SH-SY5Y (cell line): ENCODE measurements around the gene NOL4L.

Experiments used
- GATA2 ChIP-seq: IDR thresholded peaks from 2 replicates; pipeline ENCODE4 v1.6.1; 2011; ENCODE audit warnings: mild to moderate bottlenecking, low read depth, low read length
- GATA3 ChIP-seq: IDR thresholded peaks from 2 replicates; pipeline ENCODE4 v1.6.1; 2011; ENCODE audit warnings: low read depth, mild to moderate bottlenecking, low read length, moderate library complexity

DNA sequence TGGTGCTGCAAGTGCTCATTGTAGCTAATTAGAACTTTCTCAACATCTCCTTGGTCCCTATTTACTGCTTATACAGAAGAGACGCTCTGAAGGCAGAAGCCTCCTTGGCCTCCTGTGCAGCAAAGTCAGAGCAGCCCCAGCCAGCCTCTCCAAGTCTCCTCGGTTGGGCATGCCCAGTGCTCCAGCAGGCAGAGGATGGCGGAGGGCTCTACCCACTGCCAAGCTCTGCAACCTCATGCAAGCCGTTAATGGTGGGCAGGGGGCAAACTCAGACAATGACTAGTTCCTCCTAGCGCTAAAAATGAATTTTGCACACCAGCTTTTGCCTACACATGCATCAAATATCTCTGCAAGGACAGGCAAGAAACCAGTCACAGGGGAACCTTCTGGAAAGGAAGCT lies 27.8 kb downstream of the NOL4L start:
- TF ChIP-seq GATA2 (no peak), GATA3 (no peak)
